ENCODE results near the gene ADAMTSL5. TPM values are rescaled to one million over a fixed set of nuclear protein-coding genes. Genes with fewer than 3 reads are reported as not detected.

The ADAMTSL5 gene
- total and polyA plus RNA-seq, 2 of the 13 experiments (the other 11 are each of a cell fraction or from before 2014, with no cell fraction given), result 0.60 to 2.7 TPM

DNA sequence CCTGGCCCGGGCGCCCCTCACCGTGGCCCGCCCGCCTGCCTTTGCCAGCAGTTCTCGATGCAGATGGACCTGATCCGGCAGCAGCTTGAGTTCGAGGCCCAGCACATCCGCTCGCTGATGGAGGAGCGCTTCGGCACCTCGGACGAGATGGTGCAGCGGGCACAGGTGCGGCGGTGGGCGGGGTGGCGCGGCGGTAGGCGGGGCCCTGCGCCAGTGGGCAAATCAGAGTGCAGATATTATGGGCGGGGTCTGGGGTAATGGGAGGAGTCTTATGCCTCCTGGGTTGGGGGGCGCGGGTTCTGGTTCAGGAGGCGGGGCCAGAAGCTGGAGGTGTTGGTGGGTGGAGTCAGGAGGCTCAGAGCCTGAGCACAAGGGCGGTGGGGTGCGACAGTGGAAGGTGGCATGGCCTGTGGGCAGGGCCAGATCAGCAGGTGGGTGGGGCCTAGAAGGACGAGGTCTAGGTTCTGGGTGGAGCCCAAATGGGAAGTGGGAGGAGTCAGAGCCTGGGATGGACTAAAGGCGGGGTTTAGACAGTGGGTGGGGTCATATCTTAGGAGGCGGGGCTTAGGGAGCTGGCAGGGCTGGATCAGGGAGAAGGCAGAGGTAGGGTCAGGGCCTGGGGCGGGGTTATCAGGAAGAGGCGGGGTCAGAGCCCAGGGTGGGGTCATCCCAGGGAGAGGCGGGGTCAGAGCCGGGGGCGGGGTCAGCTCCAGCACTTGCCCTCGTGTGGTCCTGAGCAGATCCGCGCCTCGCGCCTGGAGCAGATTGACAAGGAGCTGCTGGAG lies 57.3 kb downstream of the ADAMTSL5 start (continued):
- TF ChIP-seq, protein P1, sequence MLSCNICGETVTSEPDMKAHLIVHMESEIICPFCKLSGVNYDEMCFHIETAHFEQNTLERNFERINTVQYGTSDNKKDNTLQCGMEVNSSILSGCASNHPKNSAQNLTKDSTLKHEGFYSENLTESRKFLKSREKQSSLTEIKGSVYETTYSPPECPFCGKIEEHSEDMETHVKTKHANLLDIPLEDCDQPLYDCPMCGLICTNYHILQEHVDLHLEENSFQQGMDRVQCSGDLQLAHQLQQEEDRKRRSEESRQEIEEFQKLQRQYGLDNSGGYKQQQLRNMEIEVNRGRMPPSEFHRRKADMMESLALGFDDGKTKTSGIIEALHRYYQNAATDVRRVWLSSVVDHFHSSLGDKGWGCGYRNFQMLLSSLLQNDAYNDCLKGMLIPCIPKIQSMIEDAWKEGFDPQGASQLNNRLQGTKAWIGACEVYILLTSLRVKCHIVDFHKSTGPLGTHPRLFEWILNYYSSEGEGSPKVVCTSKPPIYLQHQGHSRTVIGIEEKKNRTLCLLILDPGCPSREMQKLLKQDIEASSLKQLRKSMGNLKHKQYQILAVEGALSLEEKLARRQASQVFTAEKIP (CRISPR knock-in tag; IDR thresholded peaks at IDR 0.05; ENCODE audit: borderline replicate concordance), result no peak
- TF ChIP-seq PRDM15 (CRISPR knock-in tag; IDR thresholded peaks at IDR 0.05), result no peak
- no peak for TF ChIP-seq SP140L (CRISPR knock-in tag; IDR thresholded peaks at IDR 0.05; ENCODE audit: borderline replicate concordance)
- TF ChIP-seq KDM5B (CRISPR knock-in tag; IDR thresholded peaks at IDR 0.05; ENCODE audit: borderline replicate concordance), result no peak
- no peak for TF ChIP-seq KDM6A (CRISPR knock-in tag; IDR thresholded peaks at IDR 0.05; ENCODE audit: low read depth)
- TF ChIP-seq, protein P2, sequence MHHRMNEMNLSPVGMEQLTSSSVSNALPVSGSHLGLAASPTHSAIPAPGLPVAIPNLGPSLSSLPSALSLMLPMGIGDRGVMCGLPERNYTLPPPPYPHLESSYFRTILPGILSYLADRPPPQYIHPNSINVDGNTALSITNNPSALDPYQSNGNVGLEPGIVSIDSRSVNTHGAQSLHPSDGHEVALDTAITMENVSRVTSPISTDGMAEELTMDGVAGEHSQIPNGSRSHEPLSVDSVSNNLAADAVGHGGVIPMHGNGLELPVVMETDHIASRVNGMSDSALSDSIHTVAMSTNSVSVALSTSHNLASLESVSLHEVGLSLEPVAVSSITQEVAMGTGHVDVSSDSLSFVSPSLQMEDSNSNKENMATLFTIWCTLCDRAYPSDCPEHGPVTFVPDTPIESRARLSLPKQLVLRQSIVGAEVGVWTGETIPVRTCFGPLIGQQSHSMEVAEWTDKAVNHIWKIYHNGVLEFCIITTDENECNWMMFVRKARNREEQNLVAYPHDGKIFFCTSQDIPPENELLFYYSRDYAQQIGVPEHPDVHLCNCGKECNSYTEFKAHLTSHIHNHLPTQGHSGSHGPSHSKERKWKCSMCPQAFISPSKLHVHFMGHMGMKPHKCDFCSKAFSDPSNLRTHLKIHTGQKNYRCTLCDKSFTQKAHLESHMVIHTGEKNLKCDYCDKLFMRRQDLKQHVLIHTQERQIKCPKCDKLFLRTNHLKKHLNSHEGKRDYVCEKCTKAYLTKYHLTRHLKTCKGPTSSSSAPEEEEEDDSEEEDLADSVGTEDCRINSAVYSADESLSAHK (CRISPR knock-in tag; IDR thresholded peaks at IDR 0.05; ENCODE audit: borderline replicate concordance), result no peak
- no peak for TF ChIP-seq ZNF121 (CRISPR knock-in tag; IDR thresholded peaks at IDR 0.05)
- TF ChIP-seq ZNF343 (CRISPR knock-in tag; IDR thresholded peaks at IDR 0.05), result no peak
- peak; percentile 17; the same call in 1 of the 2 replicates for TF ChIP-seq PHF20 (CRISPR knock-in tag; IDR thresholded peaks at IDR 0.05)
- TF ChIP-seq U2AF2 (IDR thresholded peaks at IDR 0.05; ENCODE audit: low read depth, low read length), result no peak
- no peak for TF ChIP-seq JUNB (CRISPR knock-in tag; IDR thresholded peaks at IDR 0.05; ENCODE audit: borderline replicate concordance)
- TF ChIP-seq ZNF605 (CRISPR knock-in tag; IDR thresholded peaks at IDR 0.05), result no peak
- TF ChIP-seq ZFP91 (CRISPR knock-in tag; IDR thresholded peaks at IDR 0.05; ENCODE audit: borderline replicate concordance), result peak; percentile 30; the same call in 1 of the 2 replicates
- peak; percentile 43 for TF ChIP-seq HNRNPK (IDR thresholded peaks at IDR 0.05; ENCODE audit: low read depth, low read length, poor library complexity, severe bottlenecking)
- TF ChIP-seq ZNF577 (CRISPR knock-in tag; IDR thresholded peaks at IDR 0.05; ENCODE audit: borderline replicate concordance, low read depth), result no peak
- TF ChIP-seq TGIF2 (CRISPR knock-in tag; IDR thresholded peaks at IDR 0.05), result no peak
- 0 out of 2 replicates have a peak, but pooled peaks have one; percentile 29 for TF ChIP-seq ZNF546 (CRISPR knock-in tag; conservative IDR thresholded peaks at IDR 0.05)
- peak; percentile 3; the same call in 1 of the 2 replicates for TF ChIP-seq AKAP8 (CRISPR knock-in tag; IDR thresholded peaks at IDR 0.05)
- no peak for TF ChIP-seq FOXO1 (CRISPR knock-in tag; IDR thresholded peaks at IDR 0.05)

Data from HepG2 (cell line).